Tibial artery (tissue), 4 donors: Measurements from ENCODE around the gene REM1.

Experiments
- DNase-seq, 2 donors: peaks; one replicate each; pipeline ENCODE4 v3.0.0-alpha.2; 2019
- H3K27ac ChIP-seq, 2 donors: fragments of 200-600 bp; sonication (generic) in 1 of 2; 1 replicate in 1 of 2; 2 replicates in 1 of 2; pipeline ENCODE4 v1.5.1; 2018 to 2019; ENCODE audit warnings: mild to moderate bottlenecking in 1 of 2
- H3K27me3 ChIP-seq, 2 donors: fragments of 200-600 bp; sonication (generic) in 1 of 2; one replicate each; pipeline versions ENCODE4 v1.5.1 to v1.6.0; 2016 to 2019
- H3K36me3 ChIP-seq, 3 donors: fragments of 200-600 bp; sonication (generic) in 2 of 3; one replicate each; pipeline ENCODE4 v1.5.1; 2016 to 2019; ENCODE audit warnings: mild to moderate bottlenecking in 2 of 3
- H3K4me1 ChIP-seq, 4 donors: fragments of 200-600 bp; sonication (generic) in 2 of 4; 1 replicate in 3 of 4; 2 replicates in 1 of 4; pipeline ENCODE4 v1.5.1; 2016 to 2019
- H3K4me3 ChIP-seq, 2 donors: fragments of 200-600 bp; sonication (generic) in 1 of 2; 1 replicate in 1 of 2; 2 replicates in 1 of 2; pipeline ENCODE4 v1.5.1; 2018 to 2019; ENCODE audit warnings: mild to moderate bottlenecking in 2 of 2
- H3K9me3 ChIP-seq, 3 donors: fragments of 200-600 bp; sonication (generic) in 1 of 3; one replicate each; pipeline ENCODE4 v1.5.1; 2016 to 2019
- intact Hi-C: fragments of 100-400 bp; cut with DNase I; formaldehyde crosslinking; loops from one replicate; pipeline ENCODE4 v1.15.0; 2023; ENCODE audit warnings: low total_unique reads
- TF ChIP-seq, protein P1 (sequence below), 2 experiments: fragments of 200-600 bp in 1 of 2; fragments of 450-650 bp in 1 of 2; IDR thresholded peaks; one replicate each; pipeline ENCODE4 v1.5.1; 2017 to 2019; ENCODE audit warnings: antibody characterized with exemption in 2 of 2, mild to moderate bottlenecking in 1 of 2, moderate library complexity in 1 of 2

REM1 gene

DNA sequence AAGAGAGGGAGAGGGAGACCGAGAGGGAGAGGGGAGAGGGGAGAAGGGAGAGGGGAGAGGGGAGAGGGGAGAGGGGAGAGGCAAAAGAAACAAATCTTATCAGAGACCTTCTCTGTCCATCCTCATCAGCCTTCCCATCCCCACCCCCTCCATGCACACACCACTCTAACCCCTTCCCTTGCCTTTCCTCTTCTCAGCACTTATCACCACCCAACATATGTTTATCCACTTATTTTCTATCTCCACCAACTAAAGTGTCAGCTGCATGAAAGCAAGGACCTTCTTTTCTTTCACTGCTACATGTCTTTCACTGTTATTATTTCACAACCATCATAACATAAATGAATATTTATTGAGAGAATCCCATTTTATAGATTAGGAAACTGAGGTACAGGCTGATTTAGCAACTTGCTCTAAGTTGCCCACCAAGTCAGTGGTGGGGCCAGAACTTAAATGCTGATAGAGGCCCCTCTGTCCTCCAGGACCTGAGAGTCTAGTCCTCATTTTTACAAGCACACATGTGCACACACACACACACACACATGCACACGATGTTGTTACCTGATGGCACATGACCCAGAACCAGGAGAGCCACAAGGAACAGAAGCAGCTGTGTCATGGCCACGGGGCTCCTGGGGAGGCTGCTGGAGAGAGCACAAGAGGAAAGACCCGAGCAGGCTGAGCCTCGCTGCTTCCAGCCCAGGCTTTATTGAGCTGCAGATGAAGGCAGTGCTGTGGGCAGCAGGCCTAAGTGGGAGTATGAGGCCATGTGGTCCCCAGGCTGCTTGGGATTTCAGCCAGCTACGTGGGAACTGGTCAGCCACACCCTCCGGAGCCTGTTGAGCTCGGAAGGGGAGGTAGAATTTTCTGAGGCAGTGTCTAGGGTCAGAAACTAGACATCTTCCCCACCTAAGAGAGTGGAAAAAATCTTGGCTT lies 2.4 kb upstream of the REM1 start:
- H3K27ac ChIP-seq = no peak overlapping the region
- H3K36me3 ChIP-seq = no peaks in the 10 kb centered on the region
- H3K4me1 ChIP-seq = peaks cover 0 to 29% (median 19%) of the 10 kb centered on the region in 4 donors
- no peaks in the 10 kb centered on the region for H3K9me3 ChIP-seq
- H3K27me3 ChIP-seq = no peaks in the 10 kb centered on the region
- intact Hi-C loops = no loop called here
- TF ChIP-seq, protein P1, sequence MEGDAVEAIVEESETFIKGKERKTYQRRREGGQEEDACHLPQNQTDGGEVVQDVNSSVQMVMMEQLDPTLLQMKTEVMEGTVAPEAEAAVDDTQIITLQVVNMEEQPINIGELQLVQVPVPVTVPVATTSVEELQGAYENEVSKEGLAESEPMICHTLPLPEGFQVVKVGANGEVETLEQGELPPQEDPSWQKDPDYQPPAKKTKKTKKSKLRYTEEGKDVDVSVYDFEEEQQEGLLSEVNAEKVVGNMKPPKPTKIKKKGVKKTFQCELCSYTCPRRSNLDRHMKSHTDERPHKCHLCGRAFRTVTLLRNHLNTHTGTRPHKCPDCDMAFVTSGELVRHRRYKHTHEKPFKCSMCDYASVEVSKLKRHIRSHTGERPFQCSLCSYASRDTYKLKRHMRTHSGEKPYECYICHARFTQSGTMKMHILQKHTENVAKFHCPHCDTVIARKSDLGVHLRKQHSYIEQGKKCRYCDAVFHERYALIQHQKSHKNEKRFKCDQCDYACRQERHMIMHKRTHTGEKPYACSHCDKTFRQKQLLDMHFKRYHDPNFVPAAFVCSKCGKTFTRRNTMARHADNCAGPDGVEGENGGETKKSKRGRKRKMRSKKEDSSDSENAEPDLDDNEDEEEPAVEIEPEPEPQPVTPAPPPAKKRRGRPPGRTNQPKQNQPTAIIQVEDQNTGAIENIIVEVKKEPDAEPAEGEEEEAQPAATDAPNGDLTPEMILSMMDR (IDR thresholded peaks at IDR 0.05) = no peak
- H3K4me3 ChIP-seq = no peak overlapping the region
- DNase-seq = no peak

DNA sequence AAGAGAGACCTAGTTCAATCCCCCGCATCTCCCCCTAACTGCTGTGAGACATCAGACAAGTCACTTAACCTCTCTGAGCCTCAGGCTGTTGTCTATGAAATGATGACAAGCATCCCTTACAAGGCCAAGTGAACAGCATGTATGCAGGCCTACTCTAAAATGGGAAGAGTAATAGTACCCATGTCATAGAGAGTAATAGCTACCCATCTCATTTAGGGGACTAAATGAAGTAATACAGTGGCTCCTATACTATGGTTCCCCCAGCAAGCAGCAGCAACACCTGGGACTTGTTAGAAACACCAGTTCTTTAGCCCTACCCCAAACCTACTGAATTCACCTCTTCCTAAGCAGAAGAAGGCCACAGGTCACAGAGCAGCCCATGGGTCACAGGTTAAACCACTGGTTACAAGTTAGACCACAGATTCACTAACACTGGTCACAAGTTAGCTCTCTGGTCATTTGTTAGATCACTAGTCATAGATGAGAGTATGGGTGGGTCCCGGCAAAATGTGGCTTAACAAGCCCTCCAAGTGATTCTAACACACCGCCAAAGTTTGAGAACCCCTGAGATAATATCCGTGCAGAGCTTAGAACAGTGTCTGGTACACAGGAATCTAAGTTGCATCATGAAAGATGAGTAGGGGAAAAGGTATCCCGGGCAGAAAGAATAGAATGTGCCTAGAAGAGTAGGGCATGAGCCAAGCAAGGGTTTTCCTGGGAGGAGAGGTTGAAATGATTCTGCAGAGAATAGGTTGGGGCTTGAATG lies 1.6 kb upstream of the REM1 start:
- TF ChIP-seq, protein P1 (IDR thresholded peaks at IDR 0.05) = no peak
- no peak overlapping the region for H3K4me3 ChIP-seq
- intact Hi-C loops = no loop called here
- DNase-seq = no peak
- no peaks in the 10 kb centered on the region for H3K36me3 ChIP-seq
- H3K4me1 ChIP-seq = peaks cover 0 to 29% (median 19%) of the 10 kb centered on the region in 4 donors
- no peaks in the 10 kb centered on the region for H3K9me3 ChIP-seq
- H3K27ac ChIP-seq = no peak overlapping the region
- H3K27me3 ChIP-seq = no peaks in the 10 kb centered on the region

DNA sequence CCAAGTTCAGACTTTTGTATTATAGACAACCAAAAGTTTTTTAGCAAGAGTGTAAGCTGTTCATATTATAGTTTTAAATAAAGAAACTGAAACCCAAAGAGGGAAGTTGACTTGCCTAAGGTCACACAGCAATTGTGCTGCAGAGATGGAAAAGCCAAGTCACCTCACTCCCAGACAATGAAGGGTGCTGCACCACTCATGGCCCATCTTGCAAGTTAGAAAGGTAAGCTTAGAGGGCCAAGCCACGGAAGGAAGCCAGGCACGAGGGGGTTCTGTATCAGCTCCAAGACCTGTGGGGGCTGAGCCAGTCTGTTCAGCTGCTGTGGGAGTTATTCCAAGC lies 1.0 kb upstream of the REM1 start:
- no peak overlapping the region for H3K4me3 ChIP-seq
- H3K27ac ChIP-seq = no peak overlapping the region
- TF ChIP-seq, protein P1 (IDR thresholded peaks at IDR 0.05) = no peak
- intact Hi-C loops = no loop called here
- H3K27me3 ChIP-seq = no peaks in the 10 kb centered on the region
- no peak for DNase-seq
- peaks cover 0 to 29% (median 19%) of the 10 kb centered on the region in 4 donors for H3K4me1 ChIP-seq
- no peaks in the 10 kb centered on the region for H3K9me3 ChIP-seq
- no peaks in the 10 kb centered on the region for H3K36me3 ChIP-seq

DNA sequence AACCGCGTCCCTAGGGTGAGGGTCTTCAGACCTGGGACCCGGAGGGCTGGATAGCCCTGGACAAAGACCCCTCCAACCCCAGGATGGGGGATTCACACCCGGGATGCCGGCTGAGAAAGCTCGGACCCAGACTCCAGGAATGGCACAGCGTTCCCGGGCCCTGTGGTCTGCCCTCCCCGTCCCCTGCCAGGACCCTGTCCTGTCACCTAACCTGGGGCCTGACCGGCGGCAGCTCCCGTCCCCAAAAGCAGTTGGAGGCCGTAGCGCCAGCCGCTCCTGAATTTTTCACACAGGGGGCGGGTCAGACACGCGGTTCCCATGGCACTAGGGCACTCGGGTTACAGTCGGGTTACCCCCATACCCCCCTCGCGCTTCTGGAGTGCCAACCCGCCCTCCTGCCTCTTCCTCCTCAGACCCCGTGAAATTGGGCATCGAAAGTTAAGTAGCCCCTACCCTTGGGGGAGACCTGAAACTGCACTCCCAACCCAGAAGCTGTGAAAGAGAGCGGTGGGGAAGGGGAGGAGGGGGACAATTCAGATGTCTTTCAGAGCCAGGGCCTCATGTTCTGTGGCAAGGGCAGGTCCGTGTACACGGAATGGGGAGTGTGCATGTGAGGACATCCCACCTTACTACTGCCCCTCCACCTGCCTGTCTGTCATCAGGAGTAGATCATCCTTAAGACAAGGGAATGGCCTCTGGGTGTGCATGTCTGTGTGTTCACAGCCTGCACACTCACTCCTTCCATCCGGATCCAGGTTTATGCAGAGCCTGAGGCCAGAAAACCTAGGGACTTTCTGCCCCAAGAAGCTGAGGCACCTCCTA lies 595 bp downstream of the REM1 start:
- DNase-seq = no peak
- no peaks in the 10 kb centered on the region for H3K27me3 ChIP-seq
- no peaks in the 10 kb centered on the region for H3K36me3 ChIP-seq
- H3K9me3 ChIP-seq = no peaks in the 10 kb centered on the region
- H3K4me3 ChIP-seq = peak overlapping the region; percentile 57 to 75
- TF ChIP-seq, protein P1 (IDR thresholded peaks at IDR 0.05) = no peak
- intact Hi-C loops = no loop called here
- H3K4me1 ChIP-seq = peaks cover 0 to 29% (median 19%) of the 10 kb centered on the region in 4 donors
- H3K27ac ChIP-seq = peak overlapping the region; percentile 76 to 82

DNA sequence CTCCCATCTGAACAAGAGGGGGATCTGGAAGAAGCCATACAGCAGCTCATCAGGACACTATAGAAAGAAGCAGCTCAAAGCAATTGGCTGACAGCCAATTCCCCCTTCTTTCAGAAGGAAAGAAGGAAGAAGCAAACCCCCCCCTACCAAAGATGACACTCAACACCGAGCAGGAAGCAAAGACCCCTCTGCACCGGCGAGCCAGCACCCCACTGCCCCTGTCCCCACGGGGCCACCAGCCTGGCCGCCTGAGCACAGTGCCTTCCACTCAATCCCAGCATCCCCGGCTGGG lies 1.2 kb downstream of the REM1 start:
- H3K4me1 ChIP-seq = peaks cover 0 to 29% (median 19%) of the 10 kb centered on the region in 4 donors
- intact Hi-C loops = no loop called here
- DNase-seq = no peak
- no peaks in the 10 kb centered on the region for H3K27me3 ChIP-seq
- H3K9me3 ChIP-seq = no peaks in the 10 kb centered on the region
- TF ChIP-seq, protein P1 (IDR thresholded peaks at IDR 0.05) = no peak
- H3K4me3 ChIP-seq = peak overlapping the region; percentile 57 to 75
- H3K27ac ChIP-seq = peak overlapping the region in 1 of 2 donors; percentile 82
- H3K36me3 ChIP-seq = no peaks in the 10 kb centered on the region
